Kidney epithelial cell (primary cell): ENCODE measurements around the gene ADAMTS16. TPM values are rescaled to one million over a fixed set of nuclear protein-coding genes. Genes with fewer than 3 reads are reported as not detected.
A peak's percentile ranks its signal among the peaks of the same experiment; 100 is the strongest.

ENCODE experiments used
- DNase-seq: peaks from one replicate; pipeline ENCODE4 v3.0.0-alpha.2; 2010; ENCODE audit warnings: low read depth
- H3K27me3 ChIP-seq: 2 replicates; pipeline ENCODE4 v1.6.0; 2011; ENCODE audit warnings: low read length; ENCODE audit not compliant: control insufficient read depth, insufficient read depth
- H3K36me3 ChIP-seq: 2 replicates; pipeline ENCODE4 v1.5.1; 2011; ENCODE audit warnings: low read length; ENCODE audit not compliant: control insufficient read depth, insufficient read depth
- H3K4me3 ChIP-seq: 2 replicates; pipeline ENCODE4 v1.5.1; 2011; ENCODE audit warnings: low read depth, mild to moderate bottlenecking, control low read depth, low read length
- total RNA-seq: library from RNA; depleted of rRNA; stranded (reverse); fragments of >200 nt; gene quantifications from 2 replicates; pipeline ENCODE4 v1.2.3, GENCODE V29; 2015
- TF ChIP-seq, protein P1 (sequence below): IDR thresholded peaks from 2 replicates; pipeline ENCODE4 v1.5.1; 2011; ENCODE audit warnings: mild to moderate bottlenecking, moderate library complexity, low read length, control low read depth, inconsistent platforms; ENCODE audit not compliant: insufficient read depth, poor library complexity, severe bottlenecking

Gene ADAMTS16
- 1.8 and 2.8 TPM in 2 replicates for total RNA-seq

GRCh38 chr5:5139777-5140478, at the start of gene ADAMTS16:
Gene ADAMTS16, plus strand, starts transcription at chr5:5140330. Its CDS starts 138 bp downstream, at chr5:5140468.
- TF ChIP-seq, protein P1, sequence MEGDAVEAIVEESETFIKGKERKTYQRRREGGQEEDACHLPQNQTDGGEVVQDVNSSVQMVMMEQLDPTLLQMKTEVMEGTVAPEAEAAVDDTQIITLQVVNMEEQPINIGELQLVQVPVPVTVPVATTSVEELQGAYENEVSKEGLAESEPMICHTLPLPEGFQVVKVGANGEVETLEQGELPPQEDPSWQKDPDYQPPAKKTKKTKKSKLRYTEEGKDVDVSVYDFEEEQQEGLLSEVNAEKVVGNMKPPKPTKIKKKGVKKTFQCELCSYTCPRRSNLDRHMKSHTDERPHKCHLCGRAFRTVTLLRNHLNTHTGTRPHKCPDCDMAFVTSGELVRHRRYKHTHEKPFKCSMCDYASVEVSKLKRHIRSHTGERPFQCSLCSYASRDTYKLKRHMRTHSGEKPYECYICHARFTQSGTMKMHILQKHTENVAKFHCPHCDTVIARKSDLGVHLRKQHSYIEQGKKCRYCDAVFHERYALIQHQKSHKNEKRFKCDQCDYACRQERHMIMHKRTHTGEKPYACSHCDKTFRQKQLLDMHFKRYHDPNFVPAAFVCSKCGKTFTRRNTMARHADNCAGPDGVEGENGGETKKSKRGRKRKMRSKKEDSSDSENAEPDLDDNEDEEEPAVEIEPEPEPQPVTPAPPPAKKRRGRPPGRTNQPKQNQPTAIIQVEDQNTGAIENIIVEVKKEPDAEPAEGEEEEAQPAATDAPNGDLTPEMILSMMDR: no peak
- peaks cover 9% of the 10 kb centered on the region for H3K27me3 ChIP-seq
- H3K36me3 ChIP-seq: no peaks in the 10 kb centered on the region
- DNase-seq: no peak
- peak within 1 kb of the TSS; percentile 77 for H3K4me3 ChIP-seq

GRCh38 chr5:5092149-5092548, 48.0 kb upstream of the ADAMTS16 start:
- Histone ChIP-seq H3K27me3 (no peaks in the 10 kb centered on the region), H3K36me3 (no peaks in the 10 kb centered on the region), H3K4me3 (no peak overlapping the region)
- DNase-seq: no peak
- TF ChIP-seq, protein P1: no peak

GRCh38 chr5:5100635-5101034, 39.5 kb upstream of the ADAMTS16 start:
- Histone ChIP-seq H3K36me3 (no peaks in the 10 kb centered on the region), H3K4me3 (no peak overlapping the region), H3K27me3 (no peaks in the 10 kb centered on the region)
- TF ChIP-seq, protein P1: no peak
- no peak for DNase-seq

- Histone ChIP-seq H3K36me3 (no peaks in the 10 kb centered on the region), H3K4me3 (no peak overlapping the region), H3K27me3 (no peaks in the 10 kb centered on the region)
- TF ChIP-seq, protein P1: no peak
- DNase-seq: no peak
Observed at GRCh38 chr5:5101676-5102075, 38.5 kb upstream of the ADAMTS16 start.

DNA sequence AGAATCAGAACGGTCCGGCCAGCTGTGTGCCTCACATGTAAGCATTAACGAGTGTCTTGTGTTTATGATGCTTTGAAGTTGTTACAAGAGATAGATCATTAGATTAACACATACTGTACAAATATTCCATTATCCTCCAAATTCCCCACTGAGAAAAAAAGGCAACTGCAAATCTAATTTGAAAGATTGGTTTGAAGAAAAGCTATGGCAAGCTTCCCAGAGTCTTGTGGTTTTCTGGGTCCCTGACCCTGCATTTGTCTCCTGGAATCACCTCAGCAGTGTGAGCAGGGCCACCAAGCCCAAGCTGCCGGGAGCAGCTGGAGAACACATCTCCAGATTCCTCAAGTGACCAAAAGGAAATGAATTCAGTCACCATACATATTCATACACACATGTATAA, 36.9 kb upstream of the ADAMTS16 start:
- no peak for DNase-seq
- H3K36me3 ChIP-seq: no peaks in the 10 kb centered on the region
- TF ChIP-seq, protein P1: no peak
- no peaks in the 10 kb centered on the region for H3K27me3 ChIP-seq
- H3K4me3 ChIP-seq: no peak overlapping the region

- TF ChIP-seq, protein P1: no peak
- no peak for DNase-seq
- H3K27me3 ChIP-seq: no peaks in the 10 kb centered on the region
- H3K36me3 ChIP-seq: no peaks in the 10 kb centered on the region
- no peak overlapping the region for H3K4me3 ChIP-seq
Observed at GRCh38 chr5:5104550-5104949, 35.6 kb upstream of the ADAMTS16 start.
